Measurements from ENCODE around the gene COX17. TPM values are rescaled to one million over a fixed set of nuclear protein-coding genes. Genes with fewer than 3 reads are reported as not detected.

COX17 gene
- total and polyA plus RNA-seq, 7 donors, result 19.0 to 267 (median 61.4) TPM

- TF ChIP-seq POLR2AphosphoS5 (IDR thresholded peaks at IDR 0.05) (no peak), POLR2A (IDR thresholded peaks at IDR 0.05) (no peak), CTCF (IDR thresholded peaks at IDR 0.05) (no peak), EP300 (IDR thresholded peaks at IDR 0.05) (no peak)
- DNase-seq, result no peak
- intact Hi-C loops (cut with DNase I), result loop anchor here (5.0 kb wide), 1 partner anchor 54 kb away; the partner anchor contains the start of gene ADPRH
- no peak overlapping the region for H3K4me3 ChIP-seq
- H3K36me3 ChIP-seq, result peaks cover 0 to under 1% (median 0%) of the 10 kb centered on the region in 4 donors
- no peaks in the 10 kb centered on the region for H3K27me3 ChIP-seq
- 89% methylated on average over 7 of the region's 7 CpGs for WGBS, 2 donors
- H3K4me1 ChIP-seq, result peaks cover 0 to 31% (median 9%) of the 10 kb centered on the region in 4 donors
- H3K9me3 ChIP-seq, result no peaks in the 10 kb centered on the region
- H3K27ac ChIP-seq, result peak overlapping the region in 2 of 4 donors; percentile 54 to 68
Observed at GRCh38 chr3:119630880-119631329, 46.3 kb downstream of the COX17 start.

- Histone ChIP-seq H3K27me3 (no peaks in the 10 kb centered on the region), H3K4me1 (peaks cover 0 to 31% (median 9%) of the 10 kb centered on the region in 4 donors), H3K9me3 (no peaks in the 10 kb centered on the region), H3K36me3 (no peaks in the 10 kb centered on the region), H3K27ac (peak overlapping the region in 3 of 4 donors; percentile 23 to 68 (median 54)), H3K4me3 (no peak overlapping the region)
- DNase-seq, result no peak
- TF ChIP-seq POLR2A (IDR thresholded peaks at IDR 0.05) (no peak), CTCF (IDR thresholded peaks at IDR 0.05) (no peak), EP300 (IDR thresholded peaks at IDR 0.05) (no peak), POLR2AphosphoS5 (IDR thresholded peaks at IDR 0.05) (no peak)
- 81 to 89% methylated on average over 8 of the region's 8 CpGs for WGBS, 2 donors
- intact Hi-C loops (cut with DNase I), result loop anchor here (5.0 kb wide), 1 partner anchor 53 kb away; the partner anchor contains the start of gene ADPRH
Observed at GRCh38 chr3:119630128-119630879, 46.9 kb downstream of the COX17 start.

GRCh38 chr3:119628816-119629445 is 48.3 kb downstream of the COX17 start:
- intact Hi-C loops (cut with DNase I), result no loop called here
- DNase-seq, result no peak
- H3K27me3 ChIP-seq, result no peaks in the 10 kb centered on the region
- 58 to 62% methylated on average over 1 of the region's 1 CpG for WGBS, 2 donors
- peaks cover 0 to 31% (median 9%) of the 10 kb centered on the region in 4 donors for H3K4me1 ChIP-seq
- no peaks in the 10 kb centered on the region for H3K36me3 ChIP-seq
- H3K27ac ChIP-seq, result peak overlapping the region in 1 of 4 donors; percentile 68
- TF ChIP-seq POLR2AphosphoS5 (IDR thresholded peaks at IDR 0.05) (peak in 2 of 4 donors; percentile 16 to 23), CTCF (IDR thresholded peaks at IDR 0.05) (no peak), POLR2A (IDR thresholded peaks at IDR 0.05) (no peak), EP300 (IDR thresholded peaks at IDR 0.05) (no peak)
- no peaks in the 10 kb centered on the region for H3K9me3 ChIP-seq
- no peak overlapping the region for H3K4me3 ChIP-seq

GRCh38 chr3:119628390-119628789 is 48.8 kb downstream of the COX17 start:
- TF ChIP-seq EP300 (IDR thresholded peaks at IDR 0.05) (no peak), POLR2AphosphoS5 (IDR thresholded peaks at IDR 0.05) (no peak), CTCF (IDR thresholded peaks at IDR 0.05) (no peak), POLR2A (IDR thresholded peaks at IDR 0.05) (no peak)
- H3K27ac ChIP-seq, result peak overlapping the region in 1 of 4 donors; percentile 50
- no peaks in the 10 kb centered on the region for H3K27me3 ChIP-seq
- H3K36me3 ChIP-seq, result no peaks in the 10 kb centered on the region
- intact Hi-C loops (cut with DNase I), result no loop called here
- WGBS, 2 donors, result 63 to 82% methylated on average over 4 of the region's 4 CpGs
- H3K9me3 ChIP-seq, result no peaks in the 10 kb centered on the region
- H3K4me1 ChIP-seq, result peaks cover 0 to 31% (median 9%) of the 10 kb centered on the region in 4 donors
- DNase-seq, result no peak
- no peak overlapping the region for H3K4me3 ChIP-seq

Data from sigmoid colon (tissue), 7 donors.